SKM-1 treated with dmso at 0.1 percent for 144 hours (cell line): ENCODE data around the gene RAPH1.
A peak's percentile ranks its signal among the peaks of the same experiment; 100 is the strongest.

Experiments used
- DNase-seq: peaks from one replicate; lab custom pipeline; 2025; ENCODE audit not compliant: unreplicated experiment; lab: John Stamatoyannopoulos, UW

RAPH1 gene, protein sequence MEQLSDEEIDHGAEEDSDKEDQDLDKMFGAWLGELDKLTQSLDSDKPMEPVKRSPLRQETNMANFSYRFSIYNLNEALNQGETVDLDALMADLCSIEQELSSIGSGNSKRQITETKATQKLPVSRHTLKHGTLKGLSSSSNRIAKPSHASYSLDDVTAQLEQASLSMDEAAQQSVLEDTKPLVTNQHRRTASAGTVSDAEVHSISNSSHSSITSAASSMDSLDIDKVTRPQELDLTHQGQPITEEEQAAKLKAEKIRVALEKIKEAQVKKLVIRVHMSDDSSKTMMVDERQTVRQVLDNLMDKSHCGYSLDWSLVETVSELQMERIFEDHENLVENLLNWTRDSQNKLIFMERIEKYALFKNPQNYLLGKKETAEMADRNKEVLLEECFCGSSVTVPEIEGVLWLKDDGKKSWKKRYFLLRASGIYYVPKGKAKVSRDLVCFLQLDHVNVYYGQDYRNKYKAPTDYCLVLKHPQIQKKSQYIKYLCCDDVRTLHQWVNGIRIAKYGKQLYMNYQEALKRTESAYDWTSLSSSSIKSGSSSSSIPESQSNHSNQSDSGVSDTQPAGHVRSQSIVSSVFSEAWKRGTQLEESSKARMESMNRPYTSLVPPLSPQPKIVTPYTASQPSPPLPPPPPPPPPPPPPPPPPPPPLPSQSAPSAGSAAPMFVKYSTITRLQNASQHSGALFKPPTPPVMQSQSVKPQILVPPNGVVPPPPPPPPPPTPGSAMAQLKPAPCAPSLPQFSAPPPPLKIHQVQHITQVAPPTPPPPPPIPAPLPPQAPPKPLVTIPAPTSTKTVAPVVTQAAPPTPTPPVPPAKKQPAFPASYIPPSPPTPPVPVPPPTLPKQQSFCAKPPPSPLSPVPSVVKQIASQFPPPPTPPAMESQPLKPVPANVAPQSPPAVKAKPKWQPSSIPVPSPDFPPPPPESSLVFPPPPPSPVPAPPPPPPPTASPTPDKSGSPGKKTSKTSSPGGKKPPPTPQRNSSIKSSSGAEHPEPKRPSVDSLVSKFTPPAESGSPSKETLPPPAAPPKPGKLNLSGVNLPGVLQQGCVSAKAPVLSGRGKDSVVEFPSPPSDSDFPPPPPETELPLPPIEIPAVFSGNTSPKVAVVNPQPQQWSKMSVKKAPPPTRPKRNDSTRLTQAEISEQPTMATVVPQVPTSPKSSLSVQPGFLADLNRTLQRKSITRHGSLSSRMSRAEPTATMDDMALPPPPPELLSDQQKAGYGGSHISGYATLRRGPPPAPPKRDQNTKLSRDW

DNA sequence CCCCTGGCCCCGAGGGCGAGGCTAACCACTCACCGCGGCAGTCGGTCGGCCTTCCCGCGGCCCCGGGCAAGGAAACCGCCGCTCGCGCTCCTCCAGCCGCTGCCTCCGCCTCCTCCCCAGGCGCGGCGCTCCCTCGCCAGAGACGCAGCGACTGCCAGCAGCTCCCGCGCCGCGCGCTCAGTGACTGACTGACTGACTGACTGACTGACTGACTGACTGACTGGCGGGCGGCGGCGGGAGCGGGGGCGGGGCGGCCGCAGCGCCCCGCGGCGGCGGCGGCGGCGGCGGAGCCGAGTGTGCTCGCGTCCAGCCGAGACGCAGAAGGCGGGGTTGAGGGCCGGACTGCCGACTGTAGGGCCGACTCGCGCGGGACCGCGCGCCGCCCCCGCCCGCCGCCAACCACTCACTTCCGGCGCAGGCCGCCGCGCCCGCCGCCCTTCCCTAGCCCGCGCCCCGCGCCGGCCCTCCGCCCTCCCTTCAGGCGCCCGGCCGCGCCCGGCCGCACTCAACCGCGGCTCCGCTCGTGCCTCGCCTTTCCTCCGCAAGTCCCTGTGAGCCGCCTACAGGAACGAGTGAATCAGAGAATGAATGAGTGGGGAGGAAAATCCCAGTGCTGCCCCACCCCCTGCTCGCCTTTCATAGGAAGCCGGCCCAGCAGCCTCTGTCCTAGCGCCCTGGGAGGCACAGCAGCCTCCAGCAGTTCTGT is at the start of gene RAPH1:
Gene RAPH1, minus strand, starts transcription at position 224 of the 706 bp plus-strand sequence. CDS start 39,948 bp downstream, outside the sequence.
- DNase-seq, result peak; percentile 37

DNA sequence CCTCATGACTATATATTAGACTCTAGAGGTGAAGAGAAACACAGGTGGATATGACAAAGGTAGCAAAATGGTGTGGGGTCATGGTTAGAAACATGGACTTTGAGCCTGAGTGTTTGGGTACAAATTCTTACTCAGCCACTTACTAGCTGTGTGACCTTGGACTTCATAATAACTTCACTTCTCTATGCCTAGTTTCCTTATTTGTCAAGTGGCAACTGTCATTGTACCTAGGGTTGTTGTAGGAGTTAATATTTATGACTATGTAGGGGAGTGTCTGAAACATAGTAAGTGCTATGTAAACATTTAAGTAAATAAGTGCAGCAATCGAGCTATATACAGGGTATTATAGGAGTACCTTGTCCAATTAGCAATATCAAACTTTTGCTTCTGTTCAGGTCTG is 49.7 kb upstream of the RAPH1 start:
- no peak for DNase-seq

DNA sequence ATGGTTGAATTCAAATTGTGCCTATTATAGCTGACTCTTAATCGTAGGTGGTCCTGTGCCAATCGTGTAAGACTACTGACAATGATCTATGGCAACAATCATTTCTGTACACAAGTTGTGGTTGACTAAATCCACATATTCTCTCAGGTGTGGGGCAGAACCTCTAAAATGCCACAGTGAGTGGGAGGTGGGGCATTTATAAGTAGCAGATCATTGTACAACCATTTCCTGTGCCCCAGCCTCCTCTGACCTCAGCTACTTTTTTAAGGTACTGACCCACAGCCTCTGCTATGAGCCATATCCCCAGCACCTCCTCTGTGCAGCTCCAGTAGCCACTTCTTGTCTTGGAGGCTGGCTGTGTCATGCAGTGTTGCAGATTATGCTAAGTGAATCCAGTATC is 48.6 kb upstream of the RAPH1 start:
- no peak for DNase-seq

DNA sequence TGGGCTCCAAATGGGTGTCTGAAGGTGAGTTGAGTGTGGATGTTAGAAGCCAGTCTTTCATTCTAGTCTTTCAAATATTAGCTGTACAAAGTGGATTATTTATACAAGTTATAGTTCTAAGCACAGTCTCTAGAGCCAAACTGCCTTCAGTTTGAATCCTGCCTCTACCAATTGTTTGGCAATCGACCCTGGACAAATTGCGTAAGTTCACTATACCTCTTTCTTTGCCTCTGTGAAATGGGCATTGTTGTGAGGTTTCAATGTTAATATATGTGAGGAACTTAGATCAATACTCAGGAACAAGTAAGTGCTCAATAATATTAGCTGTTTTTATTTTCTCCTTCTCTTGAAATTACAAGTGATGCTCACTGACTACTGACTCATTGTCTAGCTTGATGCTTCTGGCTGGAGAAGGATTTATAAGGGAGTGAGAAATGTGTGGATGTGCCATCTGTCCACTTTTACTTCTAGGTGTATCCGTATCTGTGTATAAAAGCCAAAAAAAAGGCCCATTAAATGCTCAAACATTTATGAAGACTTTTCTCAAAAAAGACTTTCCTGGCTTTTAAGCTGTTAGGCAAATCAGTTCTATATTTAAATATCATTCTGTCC is 48.1 kb upstream of the RAPH1 start:
- no peak for DNase-seq

DNA sequence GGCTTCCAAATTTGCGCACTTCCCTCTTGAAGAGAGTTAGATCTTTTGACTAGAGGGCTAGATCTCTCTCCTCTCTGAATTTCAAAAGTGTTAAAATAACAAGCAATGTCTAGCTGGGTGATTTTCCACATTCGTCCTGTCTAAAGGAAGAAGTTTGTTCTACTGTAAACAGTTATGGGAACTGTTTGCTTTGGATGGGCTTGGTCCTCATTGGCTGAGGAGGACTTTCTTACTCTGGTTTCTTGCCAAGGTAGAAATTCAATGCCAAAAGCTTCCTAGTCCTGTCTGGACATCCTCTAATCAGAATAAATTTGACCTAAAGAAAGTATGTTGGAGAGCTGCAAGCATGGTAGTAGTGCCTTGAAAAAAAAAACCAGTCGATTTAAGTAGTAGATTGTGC is 47.4 kb upstream of the RAPH1 start:
- DNase-seq, result no peak

DNA sequence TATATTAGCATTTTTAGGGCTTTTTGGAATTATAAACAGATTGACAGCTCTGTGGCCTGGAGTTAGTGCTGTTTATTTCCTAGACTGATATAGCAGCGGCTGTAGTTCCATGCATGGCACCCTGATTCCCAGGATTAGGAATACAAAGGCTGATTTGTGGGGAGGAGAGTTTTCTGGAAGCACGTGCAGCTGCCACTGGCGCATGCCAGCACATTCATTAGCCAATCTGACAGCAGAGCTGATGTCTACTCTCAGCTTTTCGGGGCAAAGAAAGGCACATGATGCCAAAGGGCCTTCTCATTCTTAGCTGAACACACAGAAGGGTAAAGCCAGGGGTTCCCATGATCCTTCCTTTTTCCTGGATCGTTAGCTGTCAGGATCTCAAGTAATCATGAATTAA is 45.7 kb upstream of the RAPH1 start:
- no peak for DNase-seq

DNA sequence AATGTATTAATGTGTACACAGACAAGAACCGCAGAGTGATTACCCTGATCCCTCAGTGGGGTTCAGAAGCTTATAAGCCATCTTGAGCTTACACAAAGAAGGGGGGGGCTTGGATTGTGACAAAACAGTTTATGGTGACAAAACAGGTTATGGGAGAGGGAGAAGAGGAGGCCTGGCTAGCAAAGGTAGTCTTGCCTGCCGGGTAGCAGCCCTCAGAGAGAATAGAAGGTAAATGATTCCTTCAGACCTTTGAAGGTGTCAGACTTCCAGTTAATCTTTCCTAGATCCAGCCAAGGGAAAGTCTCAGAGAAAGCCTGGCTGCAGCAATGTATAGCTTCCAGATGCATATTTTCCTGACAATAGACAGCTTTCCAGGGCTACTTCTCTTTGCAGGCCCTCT is 44.6 kb upstream of the RAPH1 start:
- DNase-seq, result no peak

DNA sequence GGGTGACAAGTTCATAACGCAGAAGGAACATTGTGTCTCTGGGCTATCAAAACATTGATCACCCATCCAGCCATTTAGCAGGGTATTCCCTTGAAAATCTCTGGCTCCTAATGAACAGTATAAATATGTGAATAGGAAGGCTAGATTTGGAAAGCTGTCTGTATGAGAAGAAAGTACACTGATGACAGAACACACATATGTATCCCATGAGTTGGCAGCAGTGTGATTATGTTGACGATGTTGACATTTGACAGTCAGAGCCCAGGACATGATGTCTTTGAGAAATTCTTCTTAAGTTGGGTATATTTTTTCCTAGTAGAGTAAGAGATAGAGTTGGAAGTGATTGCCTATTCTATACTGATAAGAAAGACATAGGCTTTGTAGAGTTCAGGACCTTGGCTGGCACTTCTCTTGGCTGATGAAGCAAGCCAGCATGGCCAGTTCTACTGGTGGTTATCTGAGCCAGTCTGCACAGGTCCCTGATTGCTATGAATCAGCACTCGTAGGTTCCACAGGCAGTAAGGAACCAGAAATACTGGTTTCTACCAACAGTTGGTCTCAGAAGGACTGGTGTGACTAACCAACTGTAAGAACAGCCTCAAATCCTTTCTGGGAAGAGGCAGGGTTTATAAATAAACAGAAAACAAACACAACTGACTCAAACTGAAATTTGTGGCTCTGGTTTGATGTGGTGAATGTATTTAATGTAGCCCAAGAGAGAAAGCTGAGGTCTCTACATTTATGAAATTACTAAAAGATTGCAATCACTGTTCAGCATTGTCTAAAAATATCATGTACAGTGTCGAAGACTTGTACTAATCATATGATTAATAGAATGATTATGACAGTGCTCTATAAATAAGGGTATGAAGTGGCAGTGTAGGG is 43.9 kb upstream of the RAPH1 start:
- no peak for DNase-seq

DNA sequence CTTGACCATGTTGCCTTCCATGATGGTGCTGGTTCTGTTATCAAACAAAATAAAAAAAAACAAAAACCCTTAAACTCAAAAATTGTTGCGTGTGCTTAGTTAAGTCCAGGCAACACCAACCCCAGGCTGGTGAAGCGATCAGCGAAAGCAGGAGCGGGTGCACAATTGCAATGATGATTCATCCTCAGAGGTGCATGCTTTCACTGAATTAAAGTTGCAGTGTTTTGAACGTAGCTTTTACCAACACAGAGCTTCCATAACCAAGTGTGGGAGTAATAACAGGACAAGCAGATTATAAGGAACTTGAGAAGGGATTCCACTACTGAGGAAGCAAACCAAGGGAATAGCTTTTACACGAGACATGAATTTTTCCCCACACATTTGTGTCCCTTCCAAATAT is 39.7 kb upstream of the RAPH1 start:
- DNase-seq, result no peak

DNA sequence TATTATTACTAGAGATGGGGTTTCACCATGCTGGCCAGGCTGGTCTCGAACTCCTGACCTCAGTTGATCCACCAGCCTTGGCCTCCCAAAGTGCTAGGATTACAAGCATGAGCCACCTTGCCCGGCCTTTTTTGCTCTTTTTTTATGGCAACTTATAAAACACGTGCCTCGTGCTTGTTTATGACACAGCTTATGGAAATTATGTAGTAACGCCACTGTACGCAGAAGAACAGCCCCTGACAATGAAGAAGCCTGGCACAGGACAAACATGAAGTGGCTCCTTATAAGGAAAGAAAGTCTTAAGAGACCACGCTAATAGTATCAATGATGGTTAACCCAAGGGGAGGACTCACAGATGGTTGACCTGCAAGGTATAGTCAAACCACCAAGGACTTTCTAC is 37.2 kb upstream of the RAPH1 start:
- DNase-seq, result no peak

DNA sequence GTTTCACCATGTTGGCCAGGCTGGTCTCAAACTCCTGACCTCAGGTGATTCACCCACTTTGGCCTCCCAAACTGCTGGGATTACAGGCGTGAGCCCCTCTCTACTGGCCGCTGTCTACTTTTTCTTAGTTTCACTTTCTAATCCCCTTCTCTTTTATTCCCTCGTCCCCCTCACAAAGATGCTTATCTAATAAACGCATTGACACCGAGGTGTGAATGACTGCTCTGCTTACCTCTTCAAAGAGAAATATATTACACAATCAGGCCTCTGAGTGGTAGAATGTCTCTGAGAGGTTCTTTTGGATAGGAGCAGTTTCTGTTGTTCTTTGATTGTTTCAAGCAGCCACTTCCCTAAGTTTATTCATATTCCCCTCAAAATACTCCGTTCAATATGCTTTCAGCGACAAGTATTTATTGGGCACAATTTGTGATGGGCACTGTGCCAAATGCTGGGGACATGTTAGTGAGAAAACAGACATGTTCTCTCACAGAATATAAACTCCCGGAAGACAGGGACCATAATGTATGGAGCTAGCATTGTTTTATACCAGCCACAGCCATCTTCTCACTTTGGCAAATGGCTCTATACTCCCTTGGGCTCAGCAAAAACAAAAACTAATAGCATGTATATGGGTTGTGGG is 34.7 kb upstream of the RAPH1 start:
- DNase-seq, result no peak

DNA sequence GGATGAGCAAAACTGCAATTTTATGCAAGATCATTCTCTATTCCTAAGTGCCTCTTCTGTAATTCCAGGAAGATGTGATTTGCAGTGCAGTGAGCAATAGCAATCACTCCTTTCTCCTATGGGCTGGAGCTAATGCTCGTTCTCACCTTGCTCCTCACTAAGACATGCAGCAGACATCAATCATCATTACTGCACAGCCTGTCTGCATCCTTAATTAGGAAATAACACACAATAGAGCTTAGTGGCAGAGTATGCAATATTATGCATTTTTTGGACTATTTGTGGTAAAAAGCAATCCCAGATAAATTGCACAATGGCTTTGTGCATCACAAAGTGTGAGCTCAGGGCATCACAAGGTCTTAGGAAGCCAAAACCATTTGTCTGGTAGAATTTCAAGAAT is 32.6 kb upstream of the RAPH1 start:
- DNase-seq, result no peak

DNA sequence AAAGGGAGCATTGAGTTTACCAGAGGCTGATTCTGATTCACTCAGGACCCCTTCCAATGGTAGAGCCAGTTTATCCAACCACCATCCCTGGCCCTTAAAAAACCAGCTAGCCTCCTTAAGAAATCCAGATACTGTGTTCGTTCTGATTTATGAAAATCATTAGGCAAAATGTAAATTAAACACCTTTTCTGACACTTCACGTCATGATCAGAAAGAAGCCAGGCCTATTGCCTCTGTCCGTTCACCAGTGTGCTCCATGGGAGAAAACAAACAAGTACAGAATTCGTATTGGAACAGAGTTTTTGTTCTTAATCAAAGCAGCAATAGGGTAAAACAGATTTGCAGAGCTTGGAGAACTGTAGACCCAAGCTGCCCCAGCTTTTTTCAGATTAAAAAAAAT is 31.1 kb upstream of the RAPH1 start:
- no peak for DNase-seq

DNA sequence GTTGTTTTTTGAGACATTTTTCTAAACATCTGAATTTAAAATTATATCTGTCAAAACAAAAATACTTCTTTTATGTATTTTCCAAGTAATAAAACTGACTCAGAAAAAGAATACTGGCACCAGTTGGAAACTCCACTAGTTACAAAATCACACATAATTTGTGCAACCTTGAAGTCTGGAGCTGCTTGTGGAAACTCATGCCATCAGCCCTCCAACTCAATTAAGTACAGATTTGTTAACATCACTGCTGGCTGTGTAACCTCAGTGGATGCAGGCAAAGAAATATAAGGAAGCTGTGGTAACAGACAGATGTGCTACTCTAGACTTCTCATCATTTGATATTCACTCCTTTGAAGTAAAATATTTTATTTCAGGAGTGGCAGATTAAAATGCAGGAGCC is 30.0 kb upstream of the RAPH1 start:
- no peak for DNase-seq

DNA sequence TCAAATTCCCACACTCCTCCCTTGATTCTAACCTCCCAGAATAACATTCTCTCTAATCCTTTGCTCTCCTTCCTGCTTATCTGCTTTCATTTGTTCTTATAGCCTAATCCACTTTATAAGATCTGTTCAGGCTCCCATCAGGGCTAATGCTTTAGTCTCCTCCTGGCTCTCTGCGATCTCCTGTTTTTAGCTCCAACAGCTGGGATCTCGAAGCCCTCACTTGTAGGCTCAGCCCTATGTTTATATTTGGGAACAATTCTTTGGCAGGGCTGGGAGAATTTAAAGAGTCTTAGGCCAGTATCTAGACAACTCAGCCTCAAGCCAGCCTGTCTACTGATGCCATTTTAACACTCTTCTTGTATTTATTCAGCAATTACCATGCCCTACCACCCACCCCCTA is 27.2 kb upstream of the RAPH1 start:
- no peak for DNase-seq

DNA sequence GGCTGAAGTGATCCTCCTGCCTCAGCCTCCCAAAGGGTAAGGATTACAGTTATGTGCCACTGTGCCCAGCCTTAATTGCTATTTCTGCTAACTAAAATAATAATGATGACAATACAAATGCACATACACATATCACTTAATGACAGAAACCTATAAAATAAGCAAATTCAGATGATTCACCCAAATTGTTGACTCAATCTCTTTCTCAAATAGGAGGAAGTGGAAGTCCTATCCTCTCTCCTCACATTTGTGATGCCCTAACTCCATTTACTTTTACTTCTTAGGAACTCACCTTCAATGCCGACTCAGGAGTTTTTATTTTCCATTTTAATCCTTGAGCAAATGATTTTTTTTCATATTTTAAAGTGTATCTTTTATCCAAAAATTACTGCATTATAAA is 24.5 kb upstream of the RAPH1 start:
- DNase-seq, result no peak

DNA sequence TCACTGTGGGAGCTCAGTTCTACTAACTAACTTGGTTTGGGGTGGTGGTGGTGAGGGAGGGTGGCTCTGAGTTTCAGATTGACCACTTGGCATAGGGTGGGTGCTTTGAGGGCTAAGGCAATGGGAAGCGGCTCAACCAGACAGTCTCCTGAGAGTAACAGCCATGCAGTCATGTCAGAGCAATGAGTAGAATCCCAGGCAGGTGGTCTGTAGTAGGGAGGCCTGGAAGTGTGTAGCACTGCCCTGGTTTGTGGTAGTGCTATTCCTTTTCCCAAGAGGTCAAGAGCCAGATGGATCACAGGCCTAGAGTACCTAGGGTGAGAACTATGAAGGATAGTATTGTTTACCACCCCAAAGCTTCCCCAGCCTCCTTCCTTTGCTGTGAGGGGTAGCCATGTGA is 18.7 kb upstream of the RAPH1 start:
- no peak for DNase-seq

DNA sequence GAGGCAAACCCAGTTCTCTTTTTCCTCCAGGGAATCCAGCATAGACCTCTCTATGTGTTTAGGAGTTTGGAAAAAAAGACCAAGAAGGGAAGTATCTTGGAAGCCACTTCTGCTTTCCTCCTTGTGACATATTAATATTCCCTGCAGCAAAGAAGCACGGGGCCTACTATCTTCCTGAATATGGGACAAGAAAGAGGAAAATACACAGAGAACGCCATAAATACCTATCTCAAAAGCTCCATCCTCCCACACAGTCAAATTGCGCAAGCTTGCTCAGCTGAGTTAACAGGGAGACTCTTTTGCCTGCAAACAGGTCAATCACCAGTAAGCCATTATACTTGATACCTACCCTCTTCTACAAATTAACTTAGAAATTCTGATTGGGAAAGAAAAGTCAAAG is 16.7 kb upstream of the RAPH1 start:
- no peak for DNase-seq

DNA sequence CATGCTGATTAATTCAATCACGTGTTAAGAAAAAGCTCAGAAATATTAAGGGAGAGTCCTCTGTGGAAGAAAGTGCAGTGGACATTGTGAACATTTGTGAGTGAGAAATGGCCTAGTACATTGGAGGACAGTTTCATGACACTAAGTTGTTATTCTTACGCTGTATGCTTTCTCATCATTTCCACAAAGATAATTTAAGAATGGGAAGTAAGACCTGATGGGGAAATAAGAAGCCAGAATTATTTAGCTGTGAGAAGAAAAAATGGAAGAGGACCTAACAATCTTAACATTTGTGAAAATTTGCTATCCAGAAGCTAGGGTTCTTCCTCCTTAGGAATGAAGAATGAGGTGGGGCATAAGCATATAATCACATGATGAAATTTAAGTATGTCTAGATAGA is 15.2 kb upstream of the RAPH1 start:
- DNase-seq, result no peak
